HG03469 (cell line): ENCODE measurements around the gene TCEAL6.
A peak's percentile ranks its signal among the peaks of the same experiment; 100 is the strongest.
"Not testable (repeated sequence)": the region's sequence is repeated elsewhere in the genome, so short reads cannot be mapped to it uniquely, and the experiment has no call there.

Source experiments
- ATAC-seq: cut with Tn5 transposase; IDR thresholded peaks from one replicate; pipeline ENCODE4 v1.9.1; 2021; ENCODE audit warnings: mild to moderate bottlenecking, moderate library complexity, moderate number of reproducible peaks; ENCODE audit not compliant: unreplicated experiment

The TCEAL6 gene

GRCh38 chrX:102142274-102142673 lies at the start of gene TCEAL6:
TCEAL6 (minus strand) TSS chrX:102142481.
- ATAC-seq: not testable (repeated sequence)

GRCh38 chrX:102185967-102186720 lies 43.9 kb upstream of the TCEAL6 start:
- no peak for ATAC-seq

GRCh38 chrX:102155806-102156179 lies 13.5 kb upstream of the TCEAL6 start, which contains the start of gene BEX5:
BEX5 (minus strand) TSS chrX:102155977; CDS start chrX:102154265, 1,712 bp downstream.
- peak; percentile 81 for ATAC-seq

- no peak for ATAC-seq
Observed at GRCh38 chrX:102154900-102155805, 12.9 kb upstream of the TCEAL6 start.

- no peak for ATAC-seq
Observed at GRCh38 chrX:102154218-102154860, 12.1 kb upstream of the TCEAL6 start.

GRCh38 chrX:102141631-102142030 lies 650 bp downstream of the TCEAL6 start:
- not testable (repeated sequence) for ATAC-seq

- ATAC-seq: not testable (repeated sequence)
Observed at GRCh38 chrX:102140876-102141275, 1.4 kb downstream of the TCEAL6 start.

- no peak for ATAC-seq
Observed at GRCh38 chrX:102138064-102138463, 4.2 kb downstream of the TCEAL6 start.

- ATAC-seq: no peak
Observed at GRCh38 chrX:102129473-102129872, 12.8 kb downstream of the TCEAL6 start.

- ATAC-seq: no peak
Observed at GRCh38 chrX:102126863-102127262, 15.4 kb downstream of the TCEAL6 start.

GRCh38 chrX:102126080-102126818 lies 16.0 kb downstream of the TCEAL6 start:
- ATAC-seq: not testable (repeated sequence)

- ATAC-seq: not testable (repeated sequence)
Observed at GRCh38 chrX:102125436-102125835, 16.8 kb downstream of the TCEAL6 start, which contains the start of gene TCEAL2. TCEAL2 (plus strand) TSS chrX:102125679; CDS start chrX:102126831, 1,152 bp downstream.

- not testable (repeated sequence) for ATAC-seq
Observed at GRCh38 chrX:102125014-102125413, 17.3 kb downstream of the TCEAL6 start.

GRCh38 chrX:102115748-102116147 lies 26.5 kb downstream of the TCEAL6 start:
- ATAC-seq: no peak

GRCh38 chrX:102113367-102113766 lies 28.9 kb downstream of the TCEAL6 start:
- no peak for ATAC-seq
